NCI-H748 treated with DMSO at 0.1 percent for 48 hours (cell line): Measurements from ENCODE around the gene KCNT1.

ENCODE experiments used
- DNase-seq: peaks from one replicate; lab custom pipeline; 2025; lab: John Stamatoyannopoulos, UW

KCNT1 gene

DNA sequence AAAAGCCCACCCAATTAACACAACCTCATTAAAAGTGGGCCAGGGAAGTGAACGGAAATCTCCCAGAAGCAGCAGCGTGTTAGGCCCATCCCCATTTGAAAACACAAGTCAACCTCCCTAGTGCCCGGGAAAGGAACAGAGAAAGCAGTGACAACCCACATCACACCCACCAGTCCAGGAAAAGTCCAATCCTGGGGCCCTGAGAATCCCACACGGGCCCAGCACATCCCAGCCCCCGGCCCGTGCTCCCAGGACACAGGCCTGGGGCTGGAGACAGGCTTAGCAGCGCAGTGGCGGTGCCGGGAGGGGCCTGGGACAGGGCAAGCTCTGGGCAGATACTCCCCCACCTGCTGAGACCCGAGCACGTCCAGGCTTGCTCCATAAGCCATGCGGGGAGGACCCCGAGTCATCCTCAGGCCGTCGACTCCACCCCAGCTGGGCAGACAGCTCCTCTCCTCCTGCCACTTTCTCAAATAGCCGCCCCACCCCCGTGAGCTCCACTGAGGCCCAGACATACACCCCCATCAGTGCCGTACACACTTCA lies 101.0 kb downstream of the KCNT1 start:
- no peak for DNase-seq

DNA sequence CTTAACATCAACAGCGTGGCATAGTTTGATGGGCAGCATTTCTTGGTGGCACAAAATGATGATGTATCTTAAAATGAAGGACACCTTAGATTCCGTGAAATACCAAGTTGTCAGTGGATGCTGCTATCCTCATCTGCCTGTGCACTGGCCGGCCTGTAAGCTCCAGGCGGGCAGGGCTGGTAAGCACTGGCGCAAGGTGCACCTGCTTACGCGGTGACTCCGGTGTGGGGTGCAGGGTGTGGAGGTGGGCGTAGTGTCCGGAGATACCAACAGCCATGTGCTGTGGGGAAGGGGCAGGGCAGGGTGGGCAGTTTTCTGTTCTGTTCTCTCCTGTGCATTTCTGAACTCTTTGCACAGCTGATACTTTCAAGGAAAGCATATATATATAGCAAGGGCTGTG lies 101.5 kb downstream of the KCNT1 start:
- DNase-seq = no peak

- DNase-seq = no peak
Observed at GRCh38 chr9:135804581-135805421, 102.8 kb downstream of the KCNT1 start.

DNA sequence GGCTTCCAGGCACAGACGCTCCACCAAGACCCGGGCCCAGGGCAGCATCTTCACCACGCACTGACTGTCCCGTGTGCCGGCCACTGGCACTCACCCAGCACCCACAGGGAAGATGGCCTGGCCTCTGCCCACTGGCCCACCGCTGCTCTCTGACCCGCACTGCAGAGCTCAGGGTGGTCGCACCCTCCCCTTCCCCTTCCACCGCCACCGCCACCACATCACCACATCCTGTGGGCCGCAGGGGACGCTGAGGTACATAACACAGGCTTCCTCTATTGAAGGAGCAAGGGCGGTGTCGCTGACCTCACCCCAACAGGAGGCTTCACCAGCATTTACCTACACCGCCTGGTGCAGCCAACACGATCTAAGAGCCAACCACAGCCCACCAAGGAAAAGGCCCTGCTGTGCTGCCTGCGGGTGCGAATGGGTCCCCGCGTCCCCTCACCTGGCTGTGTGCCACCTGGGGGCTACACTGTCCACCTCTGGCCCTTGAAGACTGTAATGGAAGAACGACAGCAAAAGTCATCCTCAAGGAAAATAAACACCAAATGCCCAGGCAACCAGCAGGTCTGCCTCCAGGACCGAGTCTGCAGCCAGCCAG lies 103.5 kb downstream of the KCNT1 start:
- DNase-seq = no peak

GRCh38 chr9:135809166-135809565 lies 107.2 kb downstream of the KCNT1 start:
- no peak for DNase-seq

DNA sequence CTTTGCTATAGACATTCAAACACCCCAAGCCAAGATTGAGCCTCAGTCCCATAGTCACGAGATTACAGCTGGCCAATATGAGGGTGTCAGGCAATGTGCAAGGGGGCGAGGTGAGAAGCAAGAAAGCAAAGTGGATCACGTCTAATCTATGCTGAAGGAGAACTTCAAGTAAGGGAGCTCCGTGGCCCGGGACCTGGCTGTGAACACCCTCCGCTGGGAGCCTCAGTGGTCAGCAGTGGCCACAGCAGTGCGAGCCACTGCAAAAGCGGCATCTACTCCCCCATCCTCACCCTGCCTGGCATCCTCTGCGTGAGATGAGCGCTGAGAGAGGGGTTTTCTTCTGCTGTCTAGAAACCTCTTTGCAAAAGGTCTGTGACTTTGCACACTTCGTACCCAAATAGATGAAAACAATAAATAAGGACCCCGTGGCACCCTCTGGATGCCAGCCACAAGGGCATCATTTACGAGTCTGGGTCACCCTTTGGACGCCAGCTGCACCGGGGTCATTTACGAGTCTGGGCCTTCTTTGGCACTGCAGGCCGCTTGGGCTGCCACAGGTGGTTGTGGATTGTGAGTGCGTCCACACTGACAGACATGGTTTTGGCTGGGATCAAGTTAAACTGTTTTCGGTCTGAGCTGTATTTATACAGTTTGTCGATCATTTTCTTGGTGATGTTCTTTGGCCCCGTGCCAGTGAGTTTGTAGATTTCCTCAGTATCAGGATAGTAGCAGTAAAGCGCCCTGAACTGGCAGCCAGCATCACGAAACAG lies 109.0 kb downstream of the KCNT1 start:
- DNase-seq = no peak

GRCh38 chr9:135811801-135812200 lies 109.8 kb downstream of the KCNT1 start:
- DNase-seq = no peak

GRCh38 chr9:135812961-135813360 lies 111.0 kb downstream of the KCNT1 start:
- DNase-seq = no peak

GRCh38 chr9:135813671-135814290 lies 111.8 kb downstream of the KCNT1 start:
- no peak for DNase-seq

- DNase-seq = no peak
Observed at GRCh38 chr9:135814421-135815095, 112.6 kb downstream of the KCNT1 start.

DNA sequence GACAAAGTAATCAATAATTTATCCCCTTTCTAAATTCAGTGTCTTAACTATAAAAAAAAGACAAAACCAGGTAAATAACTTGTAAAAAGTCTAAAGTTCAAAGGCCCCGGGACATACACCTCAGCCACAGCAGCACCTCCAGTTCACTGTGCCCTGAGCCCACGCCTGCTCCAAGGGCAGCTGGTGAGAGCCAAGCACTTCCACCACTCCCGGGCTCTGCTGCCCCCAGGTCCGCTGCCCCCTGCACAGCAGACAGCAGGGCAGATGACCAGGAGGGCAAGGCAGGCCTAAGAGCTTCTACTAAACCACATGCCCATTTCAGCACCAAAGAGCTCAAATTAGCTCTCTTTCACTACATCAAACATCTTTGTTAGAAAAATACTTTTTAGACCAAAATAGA lies 113.4 kb downstream of the KCNT1 start:
- DNase-seq = no peak

GRCh38 chr9:135815830-135816650 lies 114.1 kb downstream of the KCNT1 start:
- DNase-seq = no peak

DNA sequence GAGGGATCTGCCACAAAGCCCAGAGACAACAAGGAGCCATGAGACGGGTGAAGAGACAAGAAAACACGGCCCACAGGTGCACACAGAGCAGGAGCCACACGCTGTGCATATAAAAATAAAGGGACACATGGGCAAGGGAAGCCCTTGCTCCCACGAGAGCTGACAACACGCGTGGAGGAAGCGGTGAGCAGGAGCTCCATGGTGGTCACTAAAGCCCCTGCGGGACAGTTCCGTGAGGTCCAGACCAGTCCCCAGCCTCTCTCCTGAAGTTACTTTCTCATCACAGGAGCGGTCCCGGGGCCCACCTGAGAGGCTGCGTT lies 114.6 kb downstream of the KCNT1 start:
- DNase-seq = no peak

DNA sequence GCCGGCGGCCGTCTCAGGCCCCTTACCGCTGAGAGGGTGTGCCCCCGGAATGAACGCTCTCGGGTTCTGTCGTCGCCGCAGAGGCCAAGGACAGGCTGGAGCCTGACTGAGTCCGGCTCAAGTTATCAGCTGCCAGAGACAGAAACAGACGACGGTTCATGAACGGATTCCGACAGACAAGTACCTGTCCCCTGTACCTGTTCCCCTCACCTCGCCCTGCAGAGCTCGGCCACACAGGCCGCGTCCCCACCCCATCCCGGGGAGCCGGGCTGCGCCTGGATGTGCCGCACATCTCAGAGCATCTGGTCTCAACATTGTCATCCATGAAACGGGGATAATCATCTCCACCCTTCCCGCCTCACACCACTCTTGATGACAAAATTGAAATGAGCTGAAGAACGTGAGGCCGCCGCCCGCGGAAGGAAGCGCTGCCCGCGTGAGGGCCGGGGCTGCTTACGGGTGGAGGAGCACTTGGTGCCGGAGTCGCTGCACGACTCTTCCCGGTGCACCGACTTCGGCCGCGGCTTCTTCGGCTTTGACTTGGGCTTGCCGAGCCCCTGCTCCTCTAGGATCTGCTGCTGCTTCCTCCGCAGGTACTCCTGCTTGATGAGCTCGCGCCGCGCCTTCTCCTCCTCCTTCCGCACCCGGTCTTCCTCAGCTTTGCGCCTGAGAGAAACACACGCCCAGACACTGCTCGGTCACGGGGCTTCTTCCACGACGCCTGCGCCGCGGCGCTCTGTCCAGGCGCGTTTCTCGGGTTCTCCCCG lies 116.1 kb downstream of the KCNT1 start:
- no peak for DNase-seq

DNA sequence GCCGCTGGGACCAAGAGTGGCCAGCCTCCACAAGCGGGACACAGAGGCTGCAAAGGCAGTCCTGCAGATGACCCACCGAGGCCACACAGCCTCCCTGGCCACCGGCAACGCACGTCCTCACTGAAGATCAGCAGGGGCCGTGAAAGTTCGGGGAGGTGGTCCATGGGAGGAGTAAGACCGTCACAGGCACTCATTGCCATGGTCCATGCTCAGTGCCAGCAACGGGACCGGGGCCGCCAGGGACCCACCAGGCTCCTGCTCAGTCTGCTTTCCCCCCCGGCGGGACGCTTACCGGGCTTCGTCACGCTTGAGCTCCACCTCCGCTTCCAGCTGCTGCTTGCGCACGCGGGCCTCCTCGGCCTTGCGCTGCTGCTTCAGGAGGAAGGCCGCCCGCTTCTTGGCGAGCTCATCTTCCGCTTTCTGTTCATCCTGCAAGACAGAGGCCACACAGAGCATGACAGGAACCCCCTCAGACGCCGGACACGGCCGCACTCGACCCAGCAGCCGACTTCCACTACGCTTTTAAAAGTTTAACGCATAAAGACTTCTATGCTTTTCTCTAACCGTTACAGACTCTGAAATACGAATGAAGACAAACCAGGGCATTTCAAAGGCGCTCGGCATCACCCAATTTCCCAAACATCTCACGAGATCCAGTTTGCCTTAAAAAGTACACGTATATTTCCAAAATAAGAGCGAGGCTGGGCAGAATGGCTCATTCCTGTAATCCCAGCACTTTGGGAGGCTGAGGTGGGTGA lies 116.9 kb downstream of the KCNT1 start:
- DNase-seq = no peak

GRCh38 chr9:135819905-135820304 lies 117.9 kb downstream of the KCNT1 start:
- DNase-seq = no peak

GRCh38 chr9:135820661-135821060 lies 118.7 kb downstream of the KCNT1 start:
- DNase-seq = no peak

DNA sequence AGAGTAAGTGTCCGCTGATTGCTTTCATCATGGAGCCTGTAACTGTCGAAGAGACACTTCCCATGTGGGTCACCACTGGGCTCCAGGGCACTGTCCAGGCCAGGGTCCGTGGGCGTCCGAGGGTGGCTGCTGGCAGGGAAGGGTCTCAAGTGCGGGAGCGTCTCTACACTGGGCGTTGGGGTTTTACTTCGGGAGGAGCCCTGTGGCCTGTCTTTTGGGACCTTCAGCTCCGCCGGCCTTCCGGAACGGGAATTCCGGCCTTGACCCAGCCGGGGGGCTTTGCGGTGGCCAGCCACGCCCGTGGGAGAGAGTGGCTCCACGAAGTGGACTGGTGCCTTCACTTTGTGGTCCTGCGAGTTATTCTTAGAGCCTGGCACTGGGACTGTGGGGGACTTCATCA lies 119.1 kb downstream of the KCNT1 start:
- no peak for DNase-seq

- no peak for DNase-seq
Observed at GRCh38 chr9:135821733-135822373, 119.9 kb downstream of the KCNT1 start.
